ENCODE data around the gene MALRD1.

The MALRD1 gene

DNA sequence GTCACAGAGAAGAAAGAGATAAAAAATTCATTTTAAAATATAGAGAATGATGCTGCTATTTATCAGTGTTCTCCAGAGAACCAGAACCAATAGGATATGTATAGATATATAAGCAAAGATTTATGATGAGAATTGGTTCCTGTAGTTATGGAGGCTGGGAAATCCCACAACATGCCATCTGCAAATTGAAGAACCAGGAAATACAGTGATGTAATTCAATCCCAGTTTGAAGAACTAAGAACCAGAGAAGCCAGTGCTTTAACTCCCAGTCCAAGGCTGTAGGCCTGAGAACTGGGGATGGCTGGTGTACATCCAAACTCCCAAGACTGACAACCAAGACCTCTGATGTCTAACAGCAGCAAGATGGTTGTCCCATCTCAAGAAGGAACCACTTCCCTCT is 574.7 kb downstream of the MALRD1 start:
- Mint-ChIP-seq H3K27ac (no peak overlapping the region), H3K4me3 (no peak overlapping the region), H3K9me3 (no peaks in the 10 kb centered on the region), H3K4me1 (no peaks in the 10 kb centered on the region), H3K27me3 (no peaks in the 10 kb centered on the region)
- ATAC-seq (no peak), DNase-seq (no peak)

DNA sequence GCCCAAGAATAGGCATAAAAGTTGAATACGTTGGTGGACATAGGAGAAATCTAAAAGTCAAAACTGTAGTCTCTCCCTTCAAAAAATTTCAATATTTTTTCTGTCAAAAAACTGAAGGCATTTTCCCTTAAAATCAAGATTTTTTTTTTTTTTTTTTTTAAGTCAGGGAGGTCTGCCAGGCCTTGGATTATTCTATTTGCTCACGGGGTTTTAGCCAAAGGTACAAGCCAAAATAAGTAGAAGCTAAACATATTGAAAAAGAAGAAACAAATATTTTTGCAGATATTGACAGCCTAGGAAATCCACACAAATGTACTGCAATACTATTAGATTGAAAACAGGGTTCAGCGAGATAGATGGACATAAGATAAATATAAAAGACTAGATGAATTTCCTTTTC is 577.6 kb downstream of the MALRD1 start:
- no peaks in the 10 kb centered on the region for H3K9me3 Mint-ChIP-seq
- H3K4me3 Mint-ChIP-seq, result no peak overlapping the region
- ATAC-seq (no peak), DNase-seq (no peak)
- no peak overlapping the region for H3K27ac Mint-ChIP-seq
- no peaks in the 10 kb centered on the region for H3K27me3 Mint-ChIP-seq
- H3K4me1 Mint-ChIP-seq, result no peaks in the 10 kb centered on the region

- Mint-ChIP-seq H3K27me3 (no peaks in the 10 kb centered on the region), H3K27ac (no peak overlapping the region), H3K4me1 (no peaks in the 10 kb centered on the region), H3K4me3 (no peak overlapping the region), H3K9me3 (no peaks in the 10 kb centered on the region)
- ATAC-seq (no peak), DNase-seq (no peak)
Observed at GRCh38 chr10:19628767-19629560, 580.4 kb downstream of the MALRD1 start.

DNA sequence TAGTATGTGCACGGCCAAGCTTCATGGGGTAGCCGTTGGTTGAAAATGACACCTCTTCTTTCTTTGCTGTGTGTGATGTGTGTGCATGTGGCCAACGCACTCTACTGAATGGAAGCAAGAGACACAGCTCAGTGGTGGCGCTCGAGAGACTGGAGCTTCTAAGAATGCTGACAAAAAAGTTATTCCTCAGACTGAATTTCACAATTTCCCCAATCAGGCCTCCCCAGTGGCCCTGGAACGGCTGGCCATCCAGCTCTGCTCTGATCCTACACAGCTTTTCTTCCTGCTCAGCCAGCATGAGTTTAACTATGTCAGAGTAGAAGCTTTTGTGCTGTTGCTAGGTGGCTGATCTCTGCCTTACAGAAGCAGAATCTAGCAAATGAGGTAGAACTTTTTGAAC is 581.0 kb downstream of the MALRD1 start:
- ATAC-seq, result no peak
- DNase-seq, result no peak
- Mint-ChIP-seq H3K4me1 (no peaks in the 10 kb centered on the region), H3K27me3 (no peaks in the 10 kb centered on the region), H3K27ac (no peak overlapping the region), H3K4me3 (no peak overlapping the region), H3K9me3 (no peaks in the 10 kb centered on the region)

- H3K27me3 Mint-ChIP-seq, result no peaks in the 10 kb centered on the region
- DNase-seq (no peak), ATAC-seq (no peak)
- no peaks in the 10 kb centered on the region for H3K9me3 Mint-ChIP-seq
- no peak overlapping the region for H3K27ac Mint-ChIP-seq
- H3K4me1 Mint-ChIP-seq, result no peaks in the 10 kb centered on the region
- no peak overlapping the region for H3K4me3 Mint-ChIP-seq
Observed at GRCh38 chr10:19634163-19634562, 585.6 kb downstream of the MALRD1 start.

DNA sequence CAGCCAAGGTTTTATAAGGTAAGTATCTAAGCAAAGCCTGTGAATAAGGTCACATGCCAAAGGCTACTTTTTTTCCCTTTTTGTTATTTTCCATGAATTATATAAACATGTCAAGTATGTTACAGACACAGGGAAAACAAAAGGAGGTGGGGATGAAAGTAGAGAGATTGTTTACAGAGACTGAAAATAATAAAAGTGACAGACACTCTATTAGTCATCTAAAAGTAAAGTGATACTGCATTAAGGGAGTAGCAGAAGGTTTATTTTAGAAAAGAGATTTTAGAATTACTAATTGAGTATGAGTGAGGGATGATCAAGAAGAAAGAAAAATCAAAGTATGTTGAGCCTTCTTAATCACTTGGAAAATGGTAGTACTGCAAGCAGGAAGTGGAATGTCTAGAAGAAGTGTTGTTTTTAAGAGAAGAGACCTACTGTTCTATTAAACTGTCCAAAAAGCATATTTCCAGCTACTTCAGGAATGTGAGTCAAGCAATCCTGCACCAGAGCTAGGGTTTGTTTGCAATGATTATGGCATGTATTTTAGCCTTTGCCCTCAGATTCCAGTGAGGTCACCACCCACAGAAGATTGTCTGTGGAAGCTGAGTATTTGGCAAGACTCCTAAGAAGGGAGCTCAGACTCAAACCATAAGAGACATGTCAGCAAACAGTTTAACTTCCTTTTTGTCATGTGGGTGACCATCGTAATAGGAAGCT is 589.7 kb downstream of the MALRD1 start:
- Mint-ChIP-seq H3K9me3 (peaks cover 0 to 5% of the 10 kb centered on the region in 2 donors), H3K27me3 (no peaks in the 10 kb centered on the region), H3K4me3 (no peak overlapping the region), H3K4me1 (no peaks in the 10 kb centered on the region), H3K27ac (peak overlapping the region in 1 of 2 donors; percentile 15)
- DNase-seq, result no peak
- no peak for ATAC-seq

- Mint-ChIP-seq H3K27ac (peak overlapping the region in 1 of 2 donors; percentile 13), H3K4me3 (no peak overlapping the region), H3K4me1 (no peaks in the 10 kb centered on the region), H3K9me3 (peaks cover 0 to 5% of the 10 kb centered on the region in 2 donors), H3K27me3 (no peaks in the 10 kb centered on the region)
- no peak for ATAC-seq
- no peak for DNase-seq
Observed at GRCh38 chr10:19638896-19639233, 590.3 kb downstream of the MALRD1 start.

DNA sequence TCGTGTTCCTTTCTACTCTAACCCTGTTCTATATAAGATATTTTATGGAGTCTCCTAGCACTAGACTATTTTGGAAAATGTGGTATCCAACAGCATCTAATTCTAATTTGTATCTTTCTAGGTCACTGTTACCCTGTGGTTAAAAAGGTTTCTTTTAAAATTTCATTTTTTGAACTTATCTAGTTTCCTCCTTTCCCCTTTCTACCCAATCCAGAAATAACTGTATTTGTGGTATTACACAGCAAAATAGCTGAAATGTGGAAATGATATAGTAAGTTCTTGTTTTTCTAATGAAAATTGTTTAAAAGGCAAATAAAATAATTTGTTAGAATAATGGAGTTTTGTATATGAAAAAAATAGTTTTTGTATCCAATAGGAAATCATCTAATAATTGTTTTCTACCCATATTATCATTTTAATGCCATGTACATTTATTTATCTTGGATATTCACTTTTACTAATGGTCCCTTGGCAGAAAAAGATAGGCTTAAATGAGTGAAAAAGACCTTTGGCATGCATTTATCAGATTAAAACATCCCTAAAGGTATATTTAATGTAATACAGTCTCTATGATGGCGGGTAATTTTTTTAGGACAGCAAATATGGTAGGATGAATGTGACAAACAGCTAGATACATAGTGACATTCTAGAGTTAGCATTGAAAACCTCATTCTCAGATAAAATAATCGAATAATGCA is 592.1 kb downstream of the MALRD1 start:
- Mint-ChIP-seq H3K4me3 (no peak overlapping the region), H3K4me1 (no peaks in the 10 kb centered on the region), H3K27ac (no peak overlapping the region), H3K9me3 (peaks cover 0 to 5% of the 10 kb centered on the region in 2 donors), H3K27me3 (no peaks in the 10 kb centered on the region)
- DNase-seq, result no peak
- no peak for ATAC-seq

GRCh38 chr10:19651549-19651948 is 602.9 kb downstream of the MALRD1 start:
- H3K4me1 Mint-ChIP-seq, result no peaks in the 10 kb centered on the region
- ATAC-seq, result no peak
- no peak for DNase-seq
- H3K27ac Mint-ChIP-seq, result no peak overlapping the region
- no peaks in the 10 kb centered on the region for H3K27me3 Mint-ChIP-seq
- H3K9me3 Mint-ChIP-seq, result peaks cover 3 to 5% of the 10 kb centered on the region in 2 donors
- H3K4me3 Mint-ChIP-seq, result no peak overlapping the region

DNA sequence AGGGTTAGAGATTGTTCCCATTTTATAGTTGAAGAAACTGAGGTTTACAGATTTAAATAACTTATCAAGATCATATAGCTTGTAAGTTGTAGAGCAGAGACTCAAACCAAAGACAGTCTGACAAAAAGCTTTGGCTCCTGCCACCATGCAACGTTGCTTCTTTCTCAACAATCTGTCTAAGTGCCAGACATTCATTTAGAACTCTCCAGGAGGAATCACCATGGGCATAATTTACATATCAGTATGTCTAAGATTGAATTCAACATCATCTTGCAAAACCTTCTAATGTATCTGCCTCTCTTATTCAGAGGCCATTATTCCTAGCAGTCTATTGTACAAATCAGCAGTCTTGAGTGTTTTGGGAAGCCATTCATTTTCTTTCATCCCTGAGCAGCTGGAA is 604.1 kb downstream of the MALRD1 start:
- Mint-ChIP-seq H3K9me3 (peaks cover 3 to 5% of the 10 kb centered on the region in 2 donors), H3K27ac (no peak overlapping the region), H3K27me3 (no peaks in the 10 kb centered on the region), H3K4me1 (no peaks in the 10 kb centered on the region), H3K4me3 (no peak overlapping the region)
- DNase-seq (no peak), ATAC-seq (no peak)

GRCh38 chr10:19653931-19654330 is 605.3 kb downstream of the MALRD1 start:
- Mint-ChIP-seq H3K9me3 (peaks cover 3 to 5% of the 10 kb centered on the region in 2 donors), H3K27ac (no peak overlapping the region), H3K27me3 (no peaks in the 10 kb centered on the region), H3K4me1 (no peaks in the 10 kb centered on the region), H3K4me3 (no peak overlapping the region)
- DNase-seq, result no peak
- no peak for ATAC-seq

DNA sequence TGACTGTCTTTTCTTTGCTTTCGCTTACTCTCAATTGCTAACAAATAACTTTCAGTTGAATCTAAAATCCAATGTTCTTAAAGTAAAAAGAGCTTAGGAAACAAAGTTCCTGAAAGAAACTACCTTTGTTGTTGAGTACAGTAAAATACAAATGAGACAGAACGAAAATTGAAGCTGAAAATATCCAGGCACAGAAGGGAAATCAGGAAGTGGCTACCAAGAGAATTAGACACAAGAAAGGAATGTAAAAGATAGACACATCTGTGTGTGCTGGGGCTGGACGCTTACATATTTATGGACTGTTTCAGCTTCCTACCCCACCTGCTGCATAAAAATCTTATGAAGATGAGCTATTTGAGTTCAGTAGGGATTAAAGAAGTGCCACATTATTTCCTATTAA is 606.0 kb downstream of the MALRD1 start:
- no peak for DNase-seq
- H3K4me1 Mint-ChIP-seq, result no peaks in the 10 kb centered on the region
- no peak overlapping the region for H3K4me3 Mint-ChIP-seq

DNA sequence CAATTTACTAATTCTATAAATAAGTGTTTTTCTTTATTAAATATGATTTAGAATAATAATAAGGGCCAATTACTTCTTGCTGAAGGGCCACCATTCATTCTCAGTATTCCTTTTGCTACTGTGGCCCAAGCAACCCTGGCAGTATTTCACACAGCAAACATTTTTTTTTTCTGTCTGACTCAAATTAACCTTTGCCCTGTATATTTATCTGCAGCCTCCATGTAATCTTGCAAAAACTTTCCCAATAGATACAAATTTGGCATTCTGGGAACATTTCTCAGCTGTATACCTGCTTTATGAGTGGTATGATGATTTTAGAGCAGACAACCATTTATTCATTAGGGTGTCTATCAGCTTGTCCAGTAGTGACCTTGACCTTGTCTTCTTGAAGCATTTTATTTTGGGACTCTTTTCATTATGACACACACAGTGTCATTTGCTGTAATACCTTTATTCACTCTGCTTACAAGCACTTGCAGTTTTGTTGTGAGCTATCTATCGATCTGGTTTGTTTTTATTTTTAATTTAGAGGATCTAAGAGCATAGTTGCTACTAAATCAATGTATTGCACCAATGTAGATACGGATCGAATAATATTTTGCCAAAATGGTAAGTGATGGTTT is 607.9 kb downstream of the MALRD1 start:
- H3K4me1 Mint-ChIP-seq, result no peaks in the 10 kb centered on the region
- H3K27me3 Mint-ChIP-seq, result no peaks in the 10 kb centered on the region
- H3K4me3 Mint-ChIP-seq, result no peak overlapping the region
- peaks cover 0 to 3% of the 10 kb centered on the region in 2 donors for H3K9me3 Mint-ChIP-seq
- ATAC-seq (no peak), DNase-seq (no peak)
- no peak overlapping the region for H3K27ac Mint-ChIP-seq

More for the DNA sequence above, 606.0 kb downstream of the MALRD1 start:
- H3K27me3 Mint-ChIP-seq, result no peaks in the 10 kb centered on the region
- no peak overlapping the region for H3K27ac Mint-ChIP-seq
- ATAC-seq, result no peak
- peaks cover 0 to 3% of the 10 kb centered on the region in 2 donors for H3K9me3 Mint-ChIP-seq

DNA sequence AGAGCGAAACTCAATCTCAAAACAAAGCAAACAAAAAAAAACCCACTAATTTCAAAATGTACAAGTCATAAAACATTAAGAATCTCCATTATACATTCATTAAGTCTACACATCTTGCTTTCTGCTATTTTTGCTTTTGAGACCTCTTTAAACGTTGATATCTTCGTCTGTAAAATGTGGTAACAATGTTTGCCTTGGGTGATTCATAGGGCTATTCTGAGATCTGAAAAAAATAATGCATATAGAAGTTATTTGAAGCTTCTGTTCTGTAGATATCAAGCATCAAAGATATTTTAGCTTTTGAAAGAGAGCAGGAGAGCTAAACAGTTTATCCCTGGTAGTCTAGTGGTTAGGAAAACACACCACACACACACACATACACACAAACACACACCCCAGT is 609.5 kb downstream of the MALRD1 start:
- ATAC-seq (no peak), DNase-seq (no peak)
- Mint-ChIP-seq H3K27me3 (no peaks in the 10 kb centered on the region), H3K4me3 (no peak overlapping the region), H3K9me3 (no peaks in the 10 kb centered on the region), H3K4me1 (no peaks in the 10 kb centered on the region), H3K27ac (no peak overlapping the region)

GRCh38 chr10:19658622-19659233 is 610.1 kb downstream of the MALRD1 start:
- H3K27me3 Mint-ChIP-seq, result no peaks in the 10 kb centered on the region
- no peaks in the 10 kb centered on the region for H3K4me1 Mint-ChIP-seq
- no peak for DNase-seq
- H3K27ac Mint-ChIP-seq, result no peak overlapping the region
- H3K4me3 Mint-ChIP-seq, result no peak overlapping the region
- no peaks in the 10 kb centered on the region for H3K9me3 Mint-ChIP-seq
- no peak for ATAC-seq

All from stimulated activated naive CD8-positive, alpha-beta T cell treated with anti-CD3 and anti-CD28 coated beads, Interleukin-15, amount 100 ng/mL, for 72 hours (primary cell).